SJSA1 (cell line): Measurements from ENCODE around the gene STK40. TPM values are rescaled to one million over a fixed set of nuclear protein-coding genes. Genes with fewer than 3 reads are reported as not detected.
A peak's percentile ranks its signal among the peaks of the same experiment; 100 is the strongest.

Experiments
- DNase-seq, 2 experiments: peaks; one replicate each; pipeline ENCODE4 v3.0.0-alpha.2; 2015 to 2020; ENCODE audit warnings: low spot score in 2 of 2, low read depth in 1 of 2
- H3K27ac ChIP-seq: fragments of 250-450 bp; sonication (Bioruptor Pico); 2 replicates; pipeline ENCODE4 v1.5.1; 2020; ENCODE audit warnings: mild to moderate bottlenecking, moderate library complexity
- H3K27me3 ChIP-seq: fragments of 250-450 bp; sonication (Bioruptor Pico); replicated peaks from 2 replicates; pipeline ENCODE4 v1.5.1; 2020; ENCODE audit warnings: mild to moderate bottlenecking, moderate library complexity
- H3K36me3 ChIP-seq: fragments of 250-450 bp; sonication (Bioruptor Pico); 2 replicates; pipeline ENCODE4 v1.5.1; 2020; ENCODE audit warnings: mild to moderate bottlenecking
- H3K4me1 ChIP-seq: fragments of 250-450 bp; sonication (Bioruptor Pico); replicated peaks from 2 replicates; pipeline ENCODE4 v1.6.1; 2021; ENCODE audit warnings: mild to moderate bottlenecking
- H3K4me3 ChIP-seq: fragments of 250-450 bp; sonication (Bioruptor Pico); 2 replicates; pipeline ENCODE4 v1.5.1; 2020; ENCODE audit warnings: mild to moderate bottlenecking
- H3K9me3 ChIP-seq: fragments of 250-450 bp; sonication (Bioruptor Pico); replicated peaks from 2 replicates; pipeline ENCODE4 v1.5.1; 2020; ENCODE audit warnings: mild to moderate bottlenecking
- total RNA-seq: library from RNA; depleted of rRNA; stranded (reverse); fragments of >200 nt; shearing (Covaris generic); gene quantifications from 2 replicates; pipeline ENCODE4 v1.2.3, GENCODE V29; 2014

The STK40 gene
- total RNA-seq, 1 experiment from 2014 or later = 29.2 TPM

GRCh38 chr1:36321119-36321951 is 64.4 kb downstream of the STK40 start:
- H3K4me3 ChIP-seq = peak overlapping the region; percentile 9
- peak overlapping the region; percentile 41 for H3K27ac ChIP-seq
- H3K36me3 ChIP-seq = peaks cover 28% of the 10 kb centered on the region
- H3K9me3 ChIP-seq = peaks cover 4% of the 10 kb centered on the region
- H3K27me3 ChIP-seq = no peaks in the 10 kb centered on the region
- DNase-seq = peak; percentile 90 to 93
- peaks cover 40% of the 10 kb centered on the region for H3K4me1 ChIP-seq

- DNase-seq = no peak
- Histone ChIP-seq H3K27ac (peak overlapping the region; percentile 41), H3K4me3 (peak overlapping the region; percentile 9; the same call in 1 of the 2 replicates), H3K27me3 (no peaks in the 10 kb centered on the region), H3K4me1 (peaks cover 40% of the 10 kb centered on the region), H3K9me3 (peaks cover 4% of the 10 kb centered on the region), H3K36me3 (peaks cover 29% of the 10 kb centered on the region)
Measured at GRCh38 chr1:36320767-36321118, 65.0 kb downstream of the STK40 start.

GRCh38 chr1:36320291-36320761 is 65.4 kb downstream of the STK40 start:
- Histone ChIP-seq H3K36me3 (peaks cover 31% of the 10 kb centered on the region), H3K27ac (peak overlapping the region; percentile 41), H3K9me3 (peaks cover 4% of the 10 kb centered on the region), H3K27me3 (no peaks in the 10 kb centered on the region), H3K4me3 (no peak overlapping the region), H3K4me1 (peaks cover 40% of the 10 kb centered on the region)
- no peak for DNase-seq

GRCh38 chr1:36309397-36309796 is 76.3 kb downstream of the STK40 start:
- no peak overlapping the region for H3K4me3 ChIP-seq
- H3K27ac ChIP-seq = no peak overlapping the region
- peaks cover 24% of the 10 kb centered on the region for H3K36me3 ChIP-seq
- no peak for DNase-seq
- peaks cover 17% of the 10 kb centered on the region for H3K4me1 ChIP-seq
- H3K27me3 ChIP-seq = no peaks in the 10 kb centered on the region
- no peaks in the 10 kb centered on the region; the same call in 1 of the 2 replicates for H3K9me3 ChIP-seq

GRCh38 chr1:36307601-36308330 is 78.0 kb downstream of the STK40 start:
- no peak overlapping the region for H3K27ac ChIP-seq
- no peaks in the 10 kb centered on the region; the same call in 1 of the 2 replicates for H3K9me3 ChIP-seq
- no peak for DNase-seq
- H3K36me3 ChIP-seq = peaks cover 35% of the 10 kb centered on the region
- H3K4me3 ChIP-seq = peak overlapping the region; percentile 45
- no peaks in the 10 kb centered on the region for H3K27me3 ChIP-seq
- peaks cover 17% of the 10 kb centered on the region for H3K4me1 ChIP-seq

GRCh38 chr1:36306902-36307456 is 78.7 kb downstream of the STK40 start:
- H3K27ac ChIP-seq = no peak overlapping the region
- H3K36me3 ChIP-seq = peaks cover 43% of the 10 kb centered on the region
- DNase-seq = peak; percentile 84 to 94
- H3K4me1 ChIP-seq = peaks cover 17% of the 10 kb centered on the region
- no peaks in the 10 kb centered on the region for H3K27me3 ChIP-seq
- H3K9me3 ChIP-seq = no peaks in the 10 kb centered on the region; the same call in 1 of the 2 replicates
- H3K4me3 ChIP-seq = peak overlapping the region; percentile 45

GRCh38 chr1:36306210-36306901 is 79.4 kb downstream of the STK40 start, which contains the start of gene SH3D21:
SH3D21 (plus strand) TSS chr1:36306368; CDS start chr1:36306421, 53 bp downstream.
- no peak within 1 kb of the TSS for H3K27ac ChIP-seq
- H3K4me3 ChIP-seq = peak within 1 kb of the TSS; percentile 45

GRCh38 chr1:36305915-36306209 is 79.9 kb downstream of the STK40 start:
- peaks cover 17% of the 10 kb centered on the region for H3K4me1 ChIP-seq
- H3K9me3 ChIP-seq = no peaks in the 10 kb centered on the region; the same call in 1 of the 2 replicates
- H3K36me3 ChIP-seq = peaks cover 54% of the 10 kb centered on the region
- no peak overlapping the region for H3K27ac ChIP-seq
- H3K27me3 ChIP-seq = no peaks in the 10 kb centered on the region
- DNase-seq = no peak
- no peak overlapping the region for H3K4me3 ChIP-seq

More at GRCh38 chr1:36306210-36306901, 79.4 kb downstream of the STK40 start, which contains the start of gene SH3D21:
- Histone ChIP-seq H3K4me1 (peaks cover 17% of the 10 kb centered on the region), H3K27me3 (no peaks in the 10 kb centered on the region), H3K36me3 (peaks cover 49% of the 10 kb centered on the region), H3K9me3 (no peaks in the 10 kb centered on the region; the same call in 1 of the 2 replicates)
- DNase-seq = no peak

- H3K27ac ChIP-seq = no peak overlapping the region
- peaks cover 19% of the 10 kb centered on the region for H3K4me1 ChIP-seq
- no peaks in the 10 kb centered on the region; the same call in 1 of the 2 replicates for H3K9me3 ChIP-seq
- DNase-seq = no peak
- peaks cover 61% of the 10 kb centered on the region for H3K36me3 ChIP-seq
- no peaks in the 10 kb centered on the region for H3K27me3 ChIP-seq
- no peak overlapping the region for H3K4me3 ChIP-seq
Measured at GRCh38 chr1:36304970-36305914, 80.5 kb downstream of the STK40 start.

- H3K36me3 ChIP-seq = peaks cover 63% of the 10 kb centered on the region
Measured at GRCh38 chr1:36304521-36304920, 81.2 kb downstream of the STK40 start.

GRCh38 chr1:36303650-36304360 is 81.9 kb downstream of the STK40 start:
- no peaks in the 10 kb centered on the region; the same call in 1 of the 2 replicates for H3K9me3 ChIP-seq
- H3K27ac ChIP-seq = no peak overlapping the region
- DNase-seq = no peak
- H3K27me3 ChIP-seq = no peaks in the 10 kb centered on the region
- H3K4me1 ChIP-seq = peaks cover 25% of the 10 kb centered on the region
- no peak overlapping the region for H3K4me3 ChIP-seq
- H3K36me3 ChIP-seq = peaks cover 67% of the 10 kb centered on the region

More at GRCh38 chr1:36304521-36304920, 81.2 kb downstream of the STK40 start:
- H3K9me3 ChIP-seq = no peaks in the 10 kb centered on the region; the same call in 1 of the 2 replicates
- no peak overlapping the region for H3K4me3 ChIP-seq
- H3K27ac ChIP-seq = no peak overlapping the region
- no peaks in the 10 kb centered on the region for H3K27me3 ChIP-seq
- H3K4me1 ChIP-seq = peaks cover 24% of the 10 kb centered on the region
- no peak for DNase-seq

- Histone ChIP-seq H3K36me3 (peaks cover 72% of the 10 kb centered on the region), H3K9me3 (no peaks in the 10 kb centered on the region; the same call in 1 of the 2 replicates), H3K4me3 (no peak overlapping the region)
Measured at GRCh38 chr1:36303244-36303643, 82.5 kb downstream of the STK40 start.

More at GRCh38 chr1:36303244-36303643, 82.5 kb downstream of the STK40 start:
- no peak for DNase-seq
- Histone ChIP-seq H3K27ac (no peak overlapping the region), H3K27me3 (no peaks in the 10 kb centered on the region), H3K4me1 (peaks cover 25% of the 10 kb centered on the region)
